OCI-LY1 (cell line): ENCODE measurements around the gene ABHD17C.

ENCODE experiments used
- CTCF ChIP-seq: fragments of 200-600 bp; sonication (generic), shearing (Covaris generic); IDR thresholded peaks from 2 replicates; pipeline ENCODE4 v1.5.1; 2017; ENCODE audit warnings: mild to moderate bottlenecking, antibody characterized with exemption, low read length, moderate library complexity, mixed read lengths
- EZH2 ChIP-seq: fragments of 200-600 bp; sonication (generic), shearing (Covaris generic); IDR thresholded peaks from 2 replicates; pipeline ENCODE4 v1.8.0; 2017; ENCODE audit warnings: borderline replicate concordance, mixed run types, mild to moderate bottlenecking, antibody characterized with exemption, low read length, moderate library complexity, mixed read lengths

GRCh38 chr15:80698676-80699075 lies 3.6 kb downstream of the ABHD17C start:
- TF ChIP-seq CTCF (no peak), EZH2 (no peak)
